Activated naive CD8-positive, alpha-beta T cell treated with anti-CD3 and anti-CD28 coated beads for 36 hours (primary cell): ENCODE measurements around the gene ZNF343. TPM values are rescaled to one million over a fixed set of nuclear protein-coding genes. Genes with fewer than 3 reads are reported as not detected.
"Not testable (repeated sequence)": the region's sequence is repeated elsewhere in the genome, so short reads cannot be mapped to it uniquely, and the experiment has no call there.

Experiments used
- DNase-seq: peaks from one replicate; pipeline ENCODE4 v3.0.0; 2021
- H3K27ac Mint-ChIP-seq: one replicate; pipeline ENCODE4 v1.8.0; 2022; ENCODE audit warnings: mild to moderate bottlenecking, moderate library complexity, mixed read lengths
- H3K27me3 Mint-ChIP-seq: one replicate; pipeline ENCODE4 v1.8.0; 2022; ENCODE audit warnings: mild to moderate bottlenecking, mixed read lengths
- H3K36me3 Mint-ChIP-seq: one replicate; pipeline ENCODE4 v1.8.0; 2021; ENCODE audit warnings: mild to moderate bottlenecking, mixed read lengths
- H3K4me1 Mint-ChIP-seq: one replicate; pipeline ENCODE4 v1.8.0; 2021; ENCODE audit warnings: mixed read lengths
- H3K4me3 Mint-ChIP-seq: one replicate; pipeline ENCODE4 v1.8.0; 2022; ENCODE audit warnings: mild to moderate bottlenecking, moderate library complexity, mixed read lengths
- H3K9me3 Mint-ChIP-seq: one replicate; pipeline ENCODE4 v1.8.0; 2022; ENCODE audit warnings: mixed read lengths
- total RNA-seq, 2 experiments: library from RNA; stranded (reverse); gene quantifications; one replicate each; pipeline ENCODE4 v1.2.3, GENCODE V29; 2021

Gene ZNF343
- total RNA-seq, 2 experiments from 2014 or later = 8.8 to 10.4 TPM

- H3K9me3 Mint-ChIP-seq, H3K27ac Mint-ChIP-seq, H3K4me3 Mint-ChIP-seq, H3K27me3 Mint-ChIP-seq, DNase-seq, H3K36me3 Mint-ChIP-seq: not testable (repeated sequence)
- H3K4me1 Mint-ChIP-seq = peaks cover 16% of the 10 kb centered on the region
Observed at GRCh38 chr20:2526218-2526583, 17.5 kb upstream of the ZNF343 start.

GRCh38 chr20:2524709-2525506 is 16.2 kb upstream of the ZNF343 start:
- Mint-ChIP-seq H3K27ac (peak overlapping the region; percentile 89), H3K4me3 (peak overlapping the region; percentile 87), H3K36me3 (no peaks in the 10 kb centered on the region), H3K4me1 (peaks cover 12% of the 10 kb centered on the region), H3K27me3 (peaks cover 10% of the 10 kb centered on the region), H3K9me3 (no peaks in the 10 kb centered on the region)
- peak; percentile 51 for DNase-seq

- peaks cover 10% of the 10 kb centered on the region for H3K27me3 Mint-ChIP-seq
- H3K27ac Mint-ChIP-seq = peak overlapping the region; percentile 30
- peak overlapping the region; percentile 87 for H3K4me3 Mint-ChIP-seq
- H3K4me1 Mint-ChIP-seq = peaks cover 12% of the 10 kb centered on the region
- DNase-seq = peak; percentile 89
- no peaks in the 10 kb centered on the region for H3K36me3 Mint-ChIP-seq
- H3K9me3 Mint-ChIP-seq = no peaks in the 10 kb centered on the region
Observed at GRCh38 chr20:2523919-2524708, 15.4 kb upstream of the ZNF343 start.

GRCh38 chr20:2522826-2523429 is 14.2 kb upstream of the ZNF343 start:
- not testable (repeated sequence) for H3K27me3 Mint-ChIP-seq, H3K9me3 Mint-ChIP-seq, H3K27ac Mint-ChIP-seq, H3K4me3 Mint-ChIP-seq, H3K36me3 Mint-ChIP-seq
- peaks cover 12% of the 10 kb centered on the region for H3K4me1 Mint-ChIP-seq
- peak; percentile 7 for DNase-seq

- H3K36me3 Mint-ChIP-seq = no peaks in the 10 kb centered on the region
- DNase-seq = peak; percentile 58
- no peak overlapping the region for H3K27ac Mint-ChIP-seq
- H3K9me3 Mint-ChIP-seq = no peaks in the 10 kb centered on the region
- H3K4me1 Mint-ChIP-seq = peaks cover 12% of the 10 kb centered on the region
- H3K27me3 Mint-ChIP-seq = peaks cover 10% of the 10 kb centered on the region
- no peak overlapping the region for H3K4me3 Mint-ChIP-seq
Observed at GRCh38 chr20:2521369-2522305, 12.9 kb upstream of the ZNF343 start.

GRCh38 chr20:2520617-2521016 is 11.9 kb upstream of the ZNF343 start:
- Mint-ChIP-seq H3K27me3 (peaks cover 10% of the 10 kb centered on the region), H3K9me3 (no peaks in the 10 kb centered on the region), H3K27ac (no peak overlapping the region), H3K4me3 (no peak overlapping the region), H3K36me3 (no peaks in the 10 kb centered on the region), H3K4me1 (peaks cover 12% of the 10 kb centered on the region)
- DNase-seq = no peak

GRCh38 chr20:2519115-2519809 is 10.5 kb upstream of the ZNF343 start:
- Mint-ChIP-seq H3K36me3 (no peaks in the 10 kb centered on the region), H3K27me3 (peaks cover 13% of the 10 kb centered on the region), H3K9me3 (no peaks in the 10 kb centered on the region), H3K4me1 (peaks cover 7% of the 10 kb centered on the region), H3K4me3 (no peak overlapping the region), H3K27ac (no peak overlapping the region)
- DNase-seq = no peak

GRCh38 chr20:2518558-2518957 is 9.8 kb upstream of the ZNF343 start:
- no peaks in the 10 kb centered on the region for H3K36me3 Mint-ChIP-seq
- no peak for DNase-seq
- H3K9me3 Mint-ChIP-seq = no peaks in the 10 kb centered on the region
- no peak overlapping the region for H3K27ac Mint-ChIP-seq
- no peak overlapping the region for H3K4me3 Mint-ChIP-seq
- peaks cover 6% of the 10 kb centered on the region for H3K4me1 Mint-ChIP-seq
- H3K27me3 Mint-ChIP-seq = peaks cover 18% of the 10 kb centered on the region

- no peak for DNase-seq
- peaks cover 6% of the 10 kb centered on the region for H3K4me1 Mint-ChIP-seq
- no peaks in the 10 kb centered on the region for H3K9me3 Mint-ChIP-seq
- no peaks in the 10 kb centered on the region for H3K36me3 Mint-ChIP-seq
- no peak overlapping the region for H3K4me3 Mint-ChIP-seq
- H3K27ac Mint-ChIP-seq = no peak overlapping the region
- H3K27me3 Mint-ChIP-seq = peaks cover 18% of the 10 kb centered on the region
Observed at GRCh38 chr20:2518096-2518495, 9.4 kb upstream of the ZNF343 start.

GRCh38 chr20:2516399-2516798 is 7.7 kb upstream of the ZNF343 start:
- Mint-ChIP-seq H3K27ac (no peak overlapping the region), H3K9me3 (no peaks in the 10 kb centered on the region), H3K27me3 (peaks cover 19% of the 10 kb centered on the region), H3K36me3 (no peaks in the 10 kb centered on the region), H3K4me3 (no peak overlapping the region), H3K4me1 (peaks cover under 1% of the 10 kb centered on the region)
- DNase-seq = no peak

GRCh38 chr20:2515203-2515602 is 6.5 kb upstream of the ZNF343 start:
- H3K4me3 Mint-ChIP-seq = no peak overlapping the region
- no peak overlapping the region for H3K27ac Mint-ChIP-seq
- peaks cover 20% of the 10 kb centered on the region for H3K27me3 Mint-ChIP-seq
- no peak for DNase-seq
- H3K4me1 Mint-ChIP-seq = no peaks in the 10 kb centered on the region
- no peaks in the 10 kb centered on the region for H3K36me3 Mint-ChIP-seq
- no peaks in the 10 kb centered on the region for H3K9me3 Mint-ChIP-seq

- Mint-ChIP-seq H3K4me3 (peak overlapping the region; percentile 54), H3K9me3 (no peaks in the 10 kb centered on the region), H3K4me1 (peaks cover 11% of the 10 kb centered on the region), H3K27me3 (peaks cover 18% of the 10 kb centered on the region), H3K27ac (no peak overlapping the region), H3K36me3 (peaks cover 12% of the 10 kb centered on the region)
- no peak for DNase-seq
Observed at GRCh38 chr20:2509794-2510193, 1.1 kb upstream of the ZNF343 start.

GRCh38 chr20:2509468-2509781 is 710 bp upstream of the ZNF343 start:
- peak overlapping the region; percentile 100 for H3K4me3 Mint-ChIP-seq
- H3K9me3 Mint-ChIP-seq = no peaks in the 10 kb centered on the region
- DNase-seq = no peak
- H3K4me1 Mint-ChIP-seq = peaks cover 11% of the 10 kb centered on the region
- peaks cover 13% of the 10 kb centered on the region for H3K36me3 Mint-ChIP-seq
- peak overlapping the region; percentile 99 for H3K27ac Mint-ChIP-seq
- peaks cover 16% of the 10 kb centered on the region for H3K27me3 Mint-ChIP-seq
